HG03175 (cell line): Measurements from ENCODE around the gene CTDNEP1.
A peak's percentile ranks its signal among the peaks of the same experiment; 100 is the strongest.

ENCODE experiments used
- ATAC-seq: cut with Tn5 transposase; IDR thresholded peaks from one replicate; pipeline ENCODE4 v1.9.1; 2021; ENCODE audit warnings: mild to moderate bottlenecking, moderate library complexity; ENCODE audit not compliant: unreplicated experiment

The CTDNEP1 gene

DNA sequence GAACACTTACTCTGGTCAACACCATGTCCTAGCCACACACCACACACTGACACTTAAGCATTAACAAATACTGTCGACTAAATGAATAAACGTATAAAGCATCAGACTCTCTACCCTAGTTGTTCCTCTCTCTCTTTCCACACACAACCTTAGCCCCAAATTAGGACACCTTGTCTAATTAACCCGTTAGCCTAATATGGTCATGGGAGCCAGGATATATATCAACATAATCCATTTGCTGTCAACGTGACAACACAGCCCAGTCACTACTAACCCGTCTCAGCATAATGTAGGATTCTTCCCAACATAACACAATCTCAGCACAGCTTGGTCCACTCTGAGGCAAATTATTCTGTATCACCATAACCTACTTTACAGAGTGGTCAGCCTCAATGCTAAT, 19.4 kb downstream of the CTDNEP1 start:
- ATAC-seq, result no peak

DNA sequence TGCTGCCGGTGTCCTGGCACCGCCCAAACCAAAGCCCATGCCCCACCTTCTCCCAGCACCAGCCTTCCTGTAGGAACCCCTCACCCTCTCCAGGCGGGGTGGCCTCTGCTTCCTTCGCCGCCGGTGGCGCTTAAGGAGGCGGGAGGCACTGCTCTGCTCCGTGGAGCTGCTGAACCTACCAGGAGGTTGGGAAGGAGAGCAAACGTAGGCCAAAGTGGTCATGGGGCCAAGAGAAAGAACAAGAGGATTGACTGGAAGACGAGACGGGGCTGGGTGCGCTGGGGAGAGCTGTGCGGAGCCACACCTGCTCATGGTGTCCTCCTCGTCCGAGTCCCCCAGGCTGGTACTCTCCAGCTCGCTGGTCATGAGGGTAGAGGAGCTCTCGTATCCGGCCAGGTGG, 22.0 kb downstream of the CTDNEP1 start:
- no peak for ATAC-seq

DNA sequence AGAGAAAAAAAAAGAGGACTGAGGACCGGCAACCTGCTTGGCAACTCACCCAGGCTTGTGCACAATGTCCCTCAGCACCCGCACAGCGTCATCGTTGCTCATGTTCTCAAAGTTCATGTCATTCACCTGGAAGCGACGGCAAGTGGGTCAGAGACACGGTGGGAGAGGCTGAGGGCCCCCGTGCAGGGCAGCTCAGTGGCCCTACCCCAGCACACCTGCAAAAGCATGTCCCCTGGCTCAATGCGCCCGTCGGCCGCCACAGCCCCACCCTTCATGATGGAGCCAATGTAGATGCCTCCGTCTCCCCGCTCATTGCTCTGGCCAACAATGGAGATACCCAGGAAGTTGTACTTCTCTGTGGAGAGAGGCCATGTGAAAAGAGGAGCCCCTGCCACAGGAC, 22.6 kb downstream of the CTDNEP1 start:
- ATAC-seq, result no peak

DNA sequence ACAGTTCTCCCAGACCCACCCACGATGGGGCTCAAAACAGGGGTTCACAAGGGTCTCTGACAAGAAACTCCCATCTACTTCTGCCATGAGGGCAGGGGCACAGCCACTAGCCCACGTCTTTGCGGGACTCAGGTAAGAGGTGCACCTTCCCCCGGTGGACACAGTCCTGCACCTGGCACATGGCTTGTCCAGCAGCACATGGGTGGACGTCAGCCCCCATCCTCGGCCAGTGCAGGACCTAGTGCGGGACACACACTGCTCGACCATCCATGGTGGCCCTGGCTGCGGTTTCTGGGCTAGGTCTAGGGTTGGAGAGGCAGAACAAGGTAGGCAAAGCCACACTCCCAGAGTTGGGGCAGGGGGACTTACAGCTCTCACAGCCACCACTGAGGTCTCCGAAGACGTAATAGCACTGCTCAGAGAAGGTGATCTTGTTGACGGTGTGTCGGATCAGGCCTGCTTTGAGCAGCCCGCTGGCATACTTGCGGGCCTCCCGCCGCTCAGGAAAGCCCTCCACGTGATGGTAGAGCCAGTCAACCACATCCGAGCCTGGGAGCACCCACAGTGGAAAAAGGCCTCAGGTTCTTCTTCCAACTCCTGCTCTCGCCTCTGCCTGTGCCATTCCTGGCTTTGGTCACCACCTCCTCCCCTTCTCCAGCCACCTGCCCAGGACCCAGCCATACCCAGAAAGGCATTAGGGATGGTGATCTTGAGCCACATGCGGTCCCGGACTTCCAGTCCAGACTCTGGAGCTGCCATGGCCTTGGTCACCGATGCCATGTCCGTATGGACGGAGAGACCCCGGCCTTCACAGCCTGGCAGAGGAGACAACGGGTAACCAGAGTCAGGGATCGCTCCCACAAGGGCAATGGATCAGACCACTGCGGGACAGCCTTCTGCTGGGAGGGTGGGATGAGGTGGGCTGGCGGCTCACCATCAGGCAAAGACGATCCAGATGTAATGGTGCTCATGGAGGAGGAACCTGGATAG, 24.5 kb downstream of the CTDNEP1 start:
- ATAC-seq, result no peak

GRCh38 chr17:7225711-7226331, 25.7 kb downstream of the CTDNEP1 start:
- no peak for ATAC-seq

GRCh38 chr17:7224661-7225111, 26.8 kb downstream of the CTDNEP1 start:
- no peak for ATAC-seq

- ATAC-seq, result no peak
Observed at GRCh38 chr17:7224110-7224509, 27.4 kb downstream of the CTDNEP1 start.

DNA sequence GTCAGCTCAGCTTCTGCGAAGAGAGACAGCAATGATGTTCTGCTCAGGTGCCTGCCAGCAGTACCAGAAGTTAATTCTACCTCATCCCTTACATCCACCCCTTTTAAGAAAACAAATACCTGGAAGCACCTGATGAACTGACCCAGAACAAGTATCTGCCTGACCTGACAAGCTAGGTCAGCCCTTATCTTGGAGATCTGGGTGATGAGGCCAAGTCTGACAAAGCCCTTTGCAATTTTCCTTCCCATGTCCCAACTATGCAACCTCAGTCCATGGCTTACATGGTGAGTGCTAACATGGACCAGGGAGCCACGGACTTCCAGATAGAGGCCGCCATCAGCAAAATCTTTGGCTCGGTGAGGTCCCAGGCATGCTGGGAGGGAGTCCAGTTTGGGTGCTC, 28.2 kb downstream of the CTDNEP1 start:
- no peak for ATAC-seq

DNA sequence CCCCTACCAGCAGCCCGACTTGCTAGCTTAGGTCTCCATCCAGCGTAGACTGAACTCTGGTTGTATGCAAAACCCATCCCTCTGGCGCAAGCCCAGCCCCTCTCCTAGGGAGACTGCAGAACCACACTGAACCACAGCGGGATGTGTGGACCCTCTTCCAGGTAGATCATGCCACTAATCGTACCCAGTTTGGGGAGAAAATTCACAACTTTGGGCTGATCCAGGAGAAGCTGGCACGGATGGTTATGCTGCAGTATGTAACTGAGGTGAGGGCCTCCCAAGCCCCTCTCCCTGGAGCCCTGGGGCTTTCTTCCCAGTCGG, 28.6 kb downstream of the CTDNEP1 start:
- no peak for ATAC-seq

DNA sequence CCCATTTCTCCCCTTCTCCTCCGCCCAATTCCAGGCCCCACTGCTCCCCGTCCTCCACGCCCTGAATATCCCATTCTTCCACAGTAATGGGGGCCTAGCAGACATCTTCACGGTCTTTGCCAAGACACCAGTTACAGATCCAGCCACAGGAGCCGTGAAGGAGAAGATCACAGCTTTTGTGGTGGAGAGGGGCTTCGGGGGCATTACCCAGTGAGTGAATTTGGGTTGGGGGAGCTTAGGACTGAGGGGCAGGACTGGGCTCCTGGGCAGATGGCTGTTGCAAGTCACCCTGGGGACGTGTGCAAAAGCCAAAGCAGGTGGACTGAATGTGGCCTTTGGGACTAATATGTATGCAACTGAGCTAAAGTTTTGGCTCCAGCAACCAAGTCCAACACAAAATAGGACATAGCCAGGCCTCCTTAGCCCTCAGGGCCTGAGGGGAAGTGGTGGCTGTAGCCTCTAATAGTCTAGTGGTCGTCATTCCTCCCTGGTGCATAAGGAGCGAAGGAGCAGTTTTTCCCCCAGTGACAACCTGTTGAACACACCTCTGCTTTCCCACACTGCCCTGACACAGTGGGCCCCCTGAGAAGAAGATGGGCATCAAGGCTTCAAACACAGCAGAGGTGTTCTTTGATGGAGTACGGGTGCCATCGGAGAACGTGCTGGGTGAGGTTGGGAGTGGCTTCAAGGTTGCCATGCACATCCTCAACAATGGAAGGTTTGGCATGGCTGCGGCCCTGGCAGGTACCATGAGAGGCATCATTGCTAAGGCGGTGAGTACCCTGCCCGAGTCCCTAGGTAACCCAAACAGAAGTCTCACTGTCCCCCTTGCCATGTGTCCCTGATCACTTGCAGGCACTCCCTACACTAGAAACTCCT, 29.2 kb downstream of the CTDNEP1 start:
- ATAC-seq, result no peak

DNA sequence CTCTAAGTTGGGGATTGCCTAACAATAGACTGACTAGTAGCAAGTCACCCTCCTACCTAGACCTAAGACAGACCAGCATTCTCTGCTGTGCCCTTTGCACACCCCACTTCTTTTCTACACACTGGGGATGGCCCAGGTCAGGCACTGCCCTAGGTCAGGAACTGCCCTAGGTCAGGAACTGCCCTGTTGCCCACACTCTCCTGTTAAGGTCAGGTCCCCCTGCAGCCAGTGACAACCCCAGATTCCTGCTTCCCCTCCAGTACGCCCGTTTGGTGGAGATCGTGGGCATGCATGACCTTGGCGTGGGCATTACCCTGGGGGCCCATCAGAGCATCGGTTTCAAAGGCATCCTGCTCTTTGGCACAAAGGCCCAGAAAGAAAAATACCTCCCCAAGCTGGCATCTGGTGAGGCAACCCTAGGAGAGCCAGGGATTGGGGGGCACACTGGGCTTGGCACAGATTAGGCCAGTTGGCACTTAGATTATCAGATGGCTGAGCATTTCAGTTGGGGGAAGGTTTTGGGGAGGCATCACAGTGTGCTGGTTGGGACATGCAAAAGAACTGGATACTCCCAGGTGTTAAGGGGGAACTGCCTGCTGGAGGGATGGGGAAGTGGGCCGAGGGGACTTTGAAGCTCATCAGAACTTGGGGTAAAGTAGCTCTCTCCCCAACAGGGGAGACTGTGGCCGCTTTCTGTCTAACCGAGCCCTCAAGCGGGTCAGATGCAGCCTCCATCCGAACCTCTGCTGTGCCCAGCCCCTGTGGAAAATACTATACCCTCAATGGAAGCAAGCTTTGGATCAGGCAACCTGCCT, 30.0 kb downstream of the CTDNEP1 start:
- no peak for ATAC-seq

GRCh38 chr17:7220593-7221277, 30.8 kb downstream of the CTDNEP1 start:
- ATAC-seq, result no peak

DNA sequence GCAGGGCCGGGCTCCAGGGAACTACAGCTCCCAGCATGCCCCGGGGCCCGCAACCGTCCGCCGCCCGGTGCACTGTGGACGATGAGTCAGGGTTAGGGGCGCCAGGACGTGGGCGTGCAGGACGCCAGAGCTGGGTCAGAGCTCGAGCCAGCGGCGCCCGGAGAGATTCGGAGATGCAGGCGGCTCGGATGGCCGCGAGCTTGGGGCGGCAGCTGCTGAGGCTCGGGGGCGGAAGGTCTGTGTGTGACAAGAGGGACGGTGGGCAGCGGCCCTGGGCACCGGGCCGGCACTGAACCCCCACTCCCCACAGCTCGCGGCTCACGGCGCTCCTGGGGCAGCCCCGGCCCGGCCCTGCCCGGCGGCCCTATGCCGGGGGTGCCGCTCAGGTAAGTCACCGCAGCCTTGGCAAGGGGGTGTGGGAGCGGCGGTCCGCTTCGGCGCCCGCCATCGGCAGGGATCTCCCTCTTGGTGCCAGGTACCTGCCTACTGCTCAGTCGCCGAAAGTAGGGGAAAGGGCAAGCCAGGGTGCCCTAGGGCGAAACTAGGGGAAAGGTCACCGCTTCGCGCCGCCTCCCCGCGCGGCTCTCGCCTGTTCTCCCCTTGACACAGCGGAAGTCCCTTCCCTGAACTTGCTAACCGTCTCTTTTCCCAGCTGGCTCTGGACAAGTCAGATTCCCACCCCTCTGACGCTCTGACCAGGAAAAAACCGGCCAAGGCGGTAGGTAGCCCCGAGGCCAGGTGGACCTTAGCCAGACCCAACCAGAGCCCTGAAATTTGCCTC, 31.5 kb downstream of the CTDNEP1 start, which contains the start of the genes ACADVL and DLG4:
ACADVL (plus strand) TSS at position 127 of the 781 bp plus-strand sequence; CDS start at position 174, 47 bp downstream.
DLG4 (minus strand) TSS at position 25 of the 781 bp plus-strand sequence.
- peak; percentile 51 for ATAC-seq

- no peak for ATAC-seq
Observed at GRCh38 chr17:7219229-7219811, 32.2 kb downstream of the CTDNEP1 start.

DNA sequence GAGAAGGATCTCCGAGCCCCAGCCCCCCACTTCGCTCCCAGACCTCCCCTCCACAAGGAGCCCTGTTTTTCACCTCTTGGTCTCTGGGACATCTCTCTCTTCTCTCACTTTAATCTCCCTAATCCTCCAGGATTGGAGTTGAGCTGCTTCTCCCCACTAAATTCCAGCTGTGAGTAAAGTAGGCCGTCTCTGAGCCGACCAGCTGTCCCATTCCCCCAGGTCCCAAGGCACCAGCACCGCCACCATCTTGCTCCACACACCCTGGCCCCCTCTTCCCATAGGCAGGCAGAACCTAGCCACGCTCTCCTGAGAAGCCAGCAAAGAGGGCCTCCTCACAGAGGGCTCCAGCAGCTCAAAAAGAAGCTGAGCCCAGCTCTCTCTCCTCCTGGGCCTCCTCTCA, 32.8 kb downstream of the CTDNEP1 start:
- no peak for ATAC-seq

- ATAC-seq, result no peak
Observed at GRCh38 chr17:7218166-7218565, 33.4 kb downstream of the CTDNEP1 start.

DNA sequence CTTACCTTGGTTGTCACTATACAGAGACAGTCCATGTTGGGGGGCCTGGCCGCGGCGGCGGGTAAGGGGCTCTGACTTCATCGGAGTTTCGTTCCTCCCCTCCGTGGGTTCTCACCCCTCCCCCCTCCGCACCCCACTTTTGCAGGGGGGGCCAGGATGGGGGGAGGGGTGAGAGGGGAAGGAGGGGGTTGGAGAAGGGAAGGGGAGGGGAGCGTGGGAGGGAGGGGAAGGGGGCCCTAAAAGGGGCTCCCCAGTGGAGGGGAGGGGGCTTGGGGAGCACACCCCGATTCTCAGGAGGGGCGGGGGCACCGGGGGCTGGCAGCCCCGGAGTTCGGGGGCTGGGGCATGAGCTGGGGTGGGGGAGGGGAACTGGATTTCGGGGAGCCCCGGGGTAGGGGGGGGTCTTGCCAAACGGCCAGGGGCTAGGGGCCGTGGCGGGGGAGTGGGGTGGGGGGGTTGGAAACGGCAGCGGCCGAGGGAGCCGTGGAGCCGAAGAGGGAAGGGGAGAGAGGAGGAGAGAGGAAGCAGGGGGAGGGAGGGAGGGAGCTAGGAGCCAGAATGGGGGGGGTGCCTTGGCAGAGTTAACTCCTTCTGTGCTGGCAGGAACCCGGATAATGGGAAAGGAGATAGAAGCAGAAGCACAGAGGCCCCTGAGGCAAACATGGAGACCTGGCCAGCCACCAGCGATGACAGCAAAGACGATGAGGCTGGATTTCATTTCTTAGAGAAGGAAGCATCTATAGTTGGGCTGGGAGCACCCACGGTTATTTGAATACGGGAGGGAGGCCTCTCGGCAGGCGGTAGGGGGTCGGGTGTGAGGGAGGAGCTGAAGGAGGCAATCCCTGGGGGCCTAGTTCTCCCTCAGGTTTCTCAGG, 34.2 kb downstream of the CTDNEP1 start:
- ATAC-seq, result no peak
